HEK293T (cell line): ENCODE measurements around the gene CACNA1C.
A peak's percentile ranks its signal among the peaks of the same experiment; 100 is the strongest.

Experiments used
- CTCF ChIA-PET: fragments of 350-600 bp; formaldehyde crosslinking; extraction: SDS; loops from one replicate; lab custom pipeline; 2021; ENCODE audit warnings: antibody characterized with exemption, inconsistent platforms; lab: Yijun Ruan, JAX
- POLR2A ChIA-PET: fragments of 350-600 bp; formaldehyde crosslinking; extraction: SDS; loops from one replicate; lab custom pipeline; 2020; ENCODE audit warnings: antibody characterized with exemption, inconsistent platforms; lab: Yijun Ruan, JAX
- DNase-seq: peaks from one replicate; pipeline ENCODE4 v3.0.0; 2012; ENCODE audit warnings: mixed read lengths; ENCODE audit errors: extremely low spot score
- ARNT ChIP-seq: fragments of 450-650 bp; IDR thresholded peaks from 2 replicates; pipeline ENCODE4 v1.6.1; 2017; ENCODE audit warnings: mild to moderate bottlenecking
- BHLHE40 ChIP-seq: fragments of 450-650 bp; IDR thresholded peaks from 2 replicates; pipeline ENCODE4 v1.6.1; 2016; ENCODE audit warnings: mild to moderate bottlenecking, moderate library complexity, borderline replicate concordance
- CTBP1 ChIP-seq: fragments of 450-650 bp; IDR thresholded peaks from 2 replicates; pipeline ENCODE4 v1.6.1; 2016; ENCODE audit warnings: borderline replicate concordance
- ELF4 ChIP-seq: fragments of 450-650 bp; IDR thresholded peaks from 2 replicates; pipeline ENCODE4 v1.6.1; 2017; ENCODE audit warnings: antibody characterized with exemption
- FOXA1 ChIP-seq: fragments of 450-650 bp; IDR thresholded peaks from 2 replicates; pipeline ENCODE4 v1.6.1; 2016; ENCODE audit warnings: mild to moderate bottlenecking
- FOXK2 ChIP-seq: fragments of 450-650 bp; IDR thresholded peaks from 2 replicates; pipeline ENCODE4 v1.6.1; 2016; ENCODE audit warnings: mild to moderate bottlenecking
- FOXM1 ChIP-seq: fragments of 450-650 bp; IDR thresholded peaks from 2 replicates; pipeline ENCODE4 v1.6.1; 2017; ENCODE audit warnings: mild to moderate bottlenecking, borderline replicate concordance
- HDGF ChIP-seq: fragments of 450-650 bp; IDR thresholded peaks from 2 replicates; pipeline ENCODE4 v1.6.1; 2017; ENCODE audit warnings: antibody characterized with exemption, borderline replicate concordance
- L3MBTL2 ChIP-seq: fragments of 450-650 bp; conservative IDR thresholded peaks from 2 replicates; pipeline ENCODE4 v1.6.1; 2016; ENCODE audit warnings: mild to moderate bottlenecking
- LEF1 ChIP-seq: fragments of 450-650 bp; IDR thresholded peaks from 2 replicates; pipeline ENCODE4 v1.6.1; 2017; ENCODE audit warnings: mild to moderate bottlenecking, borderline replicate concordance
- NFRKB ChIP-seq: fragments of 450-650 bp; IDR thresholded peaks from 2 replicates; pipeline ENCODE4 v1.6.1; 2016; ENCODE audit warnings: mild to moderate bottlenecking, moderate library complexity
- SP1 ChIP-seq: fragments of 450-650 bp; IDR thresholded peaks from 2 replicates; pipeline ENCODE4 v1.6.1; 2017
- SUZ12 ChIP-seq: fragments of 450-650 bp; IDR thresholded peaks from 2 replicates; pipeline ENCODE4 v1.6.1; 2016; ENCODE audit warnings: mild to moderate bottlenecking
- TARDBP ChIP-seq: fragments of 450-650 bp; IDR thresholded peaks from 2 replicates; pipeline ENCODE4 v1.6.1; 2016
- ZNF384 ChIP-seq: fragments of 450-650 bp; IDR thresholded peaks from 2 replicates; pipeline ENCODE4 v1.6.1; 2016
- TF ChIP-seq, protein P1 (sequence below): fragments of 450-650 bp; IDR thresholded peaks from 2 replicates; pipeline ENCODE4 v1.6.1; 2016

CACNA1C gene

GRCh38 chr12:2693980-2694610 is 641.3 kb downstream of the CACNA1C start:
- POLR2A ChIA-PET: no interaction called here
- no peak for DNase-seq
- CTCF ChIA-PET: no interaction called here
- no peak for TF ChIP-seq HDGF
- TF ChIP-seq SUZ12: no peak
- TF ChIP-seq TARDBP: no peak
- TF ChIP-seq NFRKB: no peak
- TF ChIP-seq CTBP1: no peak
- TF ChIP-seq L3MBTL2: no peak
- TF ChIP-seq ARNT: no peak
- TF ChIP-seq FOXM1: no peak
- TF ChIP-seq, protein P1, sequence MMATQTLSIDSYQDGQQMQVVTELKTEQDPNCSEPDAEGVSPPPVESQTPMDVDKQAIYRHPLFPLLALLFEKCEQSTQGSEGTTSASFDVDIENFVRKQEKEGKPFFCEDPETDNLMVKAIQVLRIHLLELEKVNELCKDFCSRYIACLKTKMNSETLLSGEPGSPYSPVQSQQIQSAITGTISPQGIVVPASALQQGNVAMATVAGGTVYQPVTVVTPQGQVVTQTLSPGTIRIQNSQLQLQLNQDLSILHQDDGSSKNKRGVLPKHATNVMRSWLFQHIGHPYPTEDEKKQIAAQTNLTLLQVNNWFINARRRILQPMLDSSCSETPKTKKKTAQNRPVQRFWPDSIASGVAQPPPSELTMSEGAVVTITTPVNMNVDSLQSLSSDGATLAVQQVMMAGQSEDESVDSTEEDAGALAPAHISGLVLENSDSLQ: no peak
- no peak for TF ChIP-seq ZNF384
- TF ChIP-seq SP1: no peak
- TF ChIP-seq BHLHE40: no peak
- TF ChIP-seq FOXK2: no peak
- TF ChIP-seq FOXA1: no peak
- no peak for TF ChIP-seq ELF4
- no peak for TF ChIP-seq LEF1

DNA sequence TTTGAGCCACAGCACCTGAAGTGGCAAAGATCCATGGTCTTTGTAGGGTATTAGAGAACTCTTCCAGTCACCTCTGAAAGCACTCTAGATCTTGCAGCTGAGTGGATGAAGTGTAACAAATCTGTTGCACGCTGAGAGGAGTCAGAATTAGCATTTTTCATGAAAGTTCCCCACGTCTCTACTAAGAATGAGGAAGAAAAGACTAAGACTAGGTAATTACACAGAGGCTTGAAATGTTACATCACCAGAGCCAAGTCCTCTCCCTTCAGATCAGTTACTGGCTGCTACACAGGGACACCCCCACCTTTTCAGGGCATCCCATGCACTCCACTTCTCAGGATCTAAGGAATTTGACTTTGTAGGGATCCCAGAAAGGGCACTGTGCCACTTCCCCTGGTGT is 643.3 kb downstream of the CACNA1C start:
- POLR2A ChIA-PET: no interaction called here

GRCh38 chr12:2697057-2697800 is 644.4 kb downstream of the CACNA1C start:
- POLR2A ChIA-PET: no interaction called here
- no peak for DNase-seq
- TF ChIP-seq CTBP1 (no peak), FOXM1 (no peak), FOXK2 (no peak), ELF4 (no peak), TARDBP (no peak), NFRKB (no peak), BHLHE40 (no peak), HDGF (no peak), ARNT (no peak), LEF1 (no peak)
- CTCF ChIA-PET: no interaction called here

More for the DNA sequence above, 643.3 kb downstream of the CACNA1C start:
- TF ChIP-seq ARNT (no peak), FOXA1 (no peak), FOXM1 (no peak), BHLHE40 (no peak), HDGF (no peak)
- no peak for DNase-seq
- CTCF ChIA-PET: no interaction called here

DNA sequence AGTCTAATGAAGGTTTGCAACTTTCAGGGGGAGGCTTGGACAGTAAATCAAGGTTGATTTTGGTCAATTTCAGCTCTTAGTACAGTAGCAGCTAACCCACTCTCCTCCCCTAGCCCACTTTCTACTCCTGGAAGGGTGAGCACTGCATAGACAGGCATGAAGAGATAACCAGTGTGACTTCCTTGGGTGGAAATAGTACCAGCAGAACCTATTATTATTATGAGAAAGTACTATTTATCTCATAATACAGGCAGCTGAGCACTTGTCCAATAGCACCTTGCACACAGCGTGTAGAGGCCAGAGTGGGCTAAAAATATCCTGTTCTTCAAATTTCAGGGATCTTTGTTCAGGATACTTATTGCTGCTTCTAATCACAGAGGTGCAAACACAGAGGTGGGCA is 645.8 kb downstream of the CACNA1C start:
- ChIA-PET CTCF (no interaction called here), POLR2A (no interaction called here)
- DNase-seq: no peak
- TF ChIP-seq CTBP1: no peak
- no peak for TF ChIP-seq LEF1
- TF ChIP-seq ELF4: no peak
- TF ChIP-seq L3MBTL2: no peak
- no peak for TF ChIP-seq ARNT
- TF ChIP-seq ZNF384: no peak
- no peak for TF ChIP-seq FOXK2
- TF ChIP-seq SUZ12: no peak
- TF ChIP-seq FOXM1: no peak

GRCh38 chr12:2710701-2711100 is 657.9 kb downstream of the CACNA1C start:
- no peak for DNase-seq
- ChIA-PET POLR2A (no interaction called here), CTCF (no interaction called here)
- TF ChIP-seq ZNF384: no peak

DNA sequence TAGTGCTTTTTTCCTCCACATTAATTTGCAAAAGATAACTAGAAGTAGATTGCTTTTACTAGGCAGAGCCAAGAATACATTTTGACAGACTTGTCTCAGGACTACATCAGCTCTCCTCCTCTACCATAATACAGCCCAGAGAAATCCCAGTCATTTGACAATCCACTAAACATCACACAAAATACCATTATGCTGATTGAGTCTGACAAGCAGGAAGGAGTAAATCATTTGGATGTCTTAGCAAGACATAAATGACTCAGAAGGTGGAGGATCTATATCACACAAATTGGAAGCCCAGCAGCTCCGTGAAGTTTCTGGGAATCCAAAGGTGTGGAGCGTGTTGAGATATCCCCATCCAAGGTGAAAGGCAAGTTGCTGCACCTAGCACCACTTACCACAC is 666.6 kb downstream of the CACNA1C start:
- TF ChIP-seq NFRKB (no peak), ZNF384 (no peak), BHLHE40 (no peak), SP1 (no peak), TARDBP (no peak), CTBP1 (no peak), FOXA1 (no peak), FOXK2 (no peak), SUZ12 (no peak), FOXM1 (no peak), ARNT (no peak), HDGF (no peak), ELF4 (no peak), L3MBTL2 (no peak), LEF1 (no peak)
- TF ChIP-seq, protein P1: no peak
- DNase-seq: peak; percentile 1
- POLR2A ChIA-PET: interaction anchor here (0.6 kb wide), 1 partner anchor 75 kb away, joined by 3 read pairs; the partner anchor contains the start of gene FKBP4
- CTCF ChIA-PET: no interaction called here
